Stimulated activated CD8-positive, alpha-beta memory T cell treated with anti-CD3 and anti-CD28 coated beads, Interleukin-2, amount 100 ng/mL, for 48 hours (primary cell): ENCODE data around the gene MLLT6.

Experiments used
- DNase-seq, 2 donors: peaks; one replicate each; pipeline ENCODE4 v3.0.0-alpha.2; 2020; ENCODE audit warnings: low read depth in 2 of 2

Gene MLLT6

GRCh38 chr17:38762231-38762630, 57.2 kb downstream of the MLLT6 start:
- DNase-seq: no peak

- DNase-seq: no peak
Measured at GRCh38 chr17:38766341-38766740, 61.3 kb downstream of the MLLT6 start.

GRCh38 chr17:38768417-38768816, 63.3 kb downstream of the MLLT6 start:
- DNase-seq: no peak

- no peak for DNase-seq
Measured at GRCh38 chr17:38773258-38773657, 68.2 kb downstream of the MLLT6 start.

GRCh38 chr17:38777641-38778250, 72.7 kb downstream of the MLLT6 start:
- DNase-seq: no peak
